HG02642 (cell line): ENCODE results near the gene ABCC3.

Experiments used
- ATAC-seq: cut with Tn5 transposase; IDR thresholded peaks from one replicate; pipeline ENCODE4 v1.9.1; 2021; ENCODE audit warnings: mild to moderate bottlenecking; ENCODE audit not compliant: unreplicated experiment, poor library complexity

Gene ABCC3

GRCh38 chr17:50627036-50627781 is 7.5 kb upstream of the ABCC3 start:
- no peak for ATAC-seq

- no peak for ATAC-seq
Observed at GRCh38 chr17:50627782-50628601, 6.7 kb upstream of the ABCC3 start.

- ATAC-seq: no peak
Observed at GRCh38 chr17:50629902-50630301, 4.8 kb upstream of the ABCC3 start.

- ATAC-seq: peak; percentile 42
Observed at GRCh38 chr17:50630524-50631194, 4.0 kb upstream of the ABCC3 start.

GRCh38 chr17:50631195-50631907 is 3.3 kb upstream of the ABCC3 start:
- no peak for ATAC-seq

GRCh38 chr17:50631908-50632571 is 2.6 kb upstream of the ABCC3 start:
- ATAC-seq: no peak

- ATAC-seq: no peak
Observed at GRCh38 chr17:50632637-50633036, 2.0 kb upstream of the ABCC3 start.

GRCh38 chr17:50633683-50634082 is 998 bp upstream of the ABCC3 start:
- no peak for ATAC-seq

GRCh38 chr17:50634915-50635731 is 442 bp downstream of the ABCC3 start:
- no peak for ATAC-seq

- no peak for ATAC-seq
Observed at GRCh38 chr17:50635732-50635981, 976 bp downstream of the ABCC3 start.

- no peak for ATAC-seq
Observed at GRCh38 chr17:50635982-50636803, 1.5 kb downstream of the ABCC3 start.

GRCh38 chr17:50636804-50637195 is 2.1 kb downstream of the ABCC3 start:
- no peak for ATAC-seq

GRCh38 chr17:50637829-50638605 is 3.3 kb downstream of the ABCC3 start:
- ATAC-seq: no peak

GRCh38 chr17:50638606-50638965 is 3.9 kb downstream of the ABCC3 start:
- ATAC-seq: no peak

GRCh38 chr17:50638966-50639713 is 4.5 kb downstream of the ABCC3 start:
- ATAC-seq: no peak

- no peak for ATAC-seq
Observed at GRCh38 chr17:50640686-50641351, 6.1 kb downstream of the ABCC3 start.

- no peak for ATAC-seq
Observed at GRCh38 chr17:50641357-50641756, 6.7 kb downstream of the ABCC3 start.
